ENCODE measurements around the gene LHFPL2.
A peak's percentile ranks its signal among the peaks of the same experiment; 100 is the strongest.
"Not testable (repeated sequence)": the region's sequence is repeated elsewhere in the genome, so short reads cannot be mapped to it uniquely, and the experiment has no call there.

LHFPL2 gene

GRCh38 chr5:78648359-78649210, at the start of gene LHFPL2:
Gene LHFPL2 (minus strand): TSS chr5:78648772. CDS start chr5:78510213, 138,559 bp downstream.
- DNase-seq: no peak

- no peak for DNase-seq
These were observed 48.1 kb upstream of the LHFPL2 start for GRCh38 chr5:78696637-78697036.

GRCh38 chr5:78696052-78696451, 47.5 kb upstream of the LHFPL2 start:
- DNase-seq: not testable (repeated sequence)

- DNase-seq: no peak
These were observed 44.8 kb upstream of the LHFPL2 start for GRCh38 chr5:78693339-78693738.

GRCh38 chr5:78691084-78691960, 42.8 kb upstream of the LHFPL2 start:
- DNase-seq: peak; percentile 16

GRCh38 chr5:78690253-78690972, 41.8 kb upstream of the LHFPL2 start:
- DNase-seq: no peak

DNA sequence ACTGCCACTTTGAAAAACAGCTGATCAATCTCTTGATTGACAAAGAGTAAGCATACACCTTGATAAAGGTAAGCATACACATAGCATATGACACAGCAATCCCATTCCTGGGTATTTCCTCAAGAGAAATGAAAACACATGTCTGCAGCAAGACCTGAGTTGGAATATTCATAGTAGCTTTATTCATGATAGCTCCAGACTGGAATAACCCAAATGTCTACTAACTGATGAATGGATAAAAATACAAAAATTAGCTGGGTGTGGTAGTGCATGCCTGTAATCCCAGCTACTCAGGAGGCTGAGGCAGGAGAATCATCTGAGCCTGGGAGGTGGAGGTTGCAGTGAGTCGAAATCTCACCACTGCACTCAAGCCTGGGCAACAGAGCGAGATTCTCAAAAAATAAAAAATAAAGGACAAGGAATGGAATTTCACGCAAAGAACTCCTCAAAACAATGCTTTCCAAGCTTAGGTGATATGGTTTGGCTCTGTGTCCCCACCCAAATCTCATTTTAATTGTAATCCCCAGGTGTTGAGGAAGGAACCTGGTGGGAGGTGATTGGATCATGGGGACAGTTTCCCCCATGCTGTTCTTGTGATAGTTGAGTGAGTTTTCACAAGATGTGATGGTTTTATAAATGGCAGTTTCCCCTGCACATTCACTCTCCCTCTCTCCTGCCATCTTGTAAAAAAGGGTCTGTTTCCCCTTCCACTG, 41.1 kb upstream of the LHFPL2 start:
- no peak for DNase-seq

- DNase-seq: not testable (repeated sequence)
These were observed 38.9 kb upstream of the LHFPL2 start for GRCh38 chr5:78687514-78687913.

DNA sequence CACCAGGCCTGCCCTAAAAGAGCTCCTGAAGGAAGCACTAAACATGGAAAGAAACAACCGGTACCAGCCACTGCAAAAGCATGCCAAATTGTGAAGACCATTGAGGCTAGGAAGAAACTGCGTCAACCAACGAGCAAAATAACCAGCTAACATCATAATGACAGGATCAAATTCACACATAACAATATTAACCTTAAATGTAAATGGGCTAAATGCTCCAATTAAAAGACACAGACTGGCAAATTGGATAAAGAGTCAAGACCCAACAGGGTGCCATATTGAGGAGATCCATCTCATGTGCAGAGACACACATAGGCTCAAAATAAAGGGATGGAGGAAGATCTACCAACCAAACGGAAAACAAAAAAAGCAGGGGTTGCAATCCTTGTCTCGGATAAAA, 35.3 kb upstream of the LHFPL2 start:
- DNase-seq: not testable (repeated sequence)

DNA sequence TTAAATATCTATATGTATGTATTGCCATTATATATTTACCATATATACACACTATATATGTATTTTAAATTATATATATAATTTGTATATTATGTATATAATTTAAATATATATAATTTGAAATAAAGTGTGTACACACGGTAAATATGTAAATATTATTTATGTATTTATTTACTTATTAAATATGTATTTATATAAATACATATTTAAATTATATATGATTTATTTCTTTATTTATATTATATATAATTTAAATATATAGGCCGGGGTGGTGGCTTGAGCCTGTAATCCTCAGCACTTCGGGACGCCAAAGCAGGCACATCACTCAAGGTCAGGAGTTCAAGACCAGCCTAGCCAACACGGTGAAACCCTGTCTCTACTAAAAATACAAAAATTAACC, 31.3 kb upstream of the LHFPL2 start:
- DNase-seq: no peak

DNA sequence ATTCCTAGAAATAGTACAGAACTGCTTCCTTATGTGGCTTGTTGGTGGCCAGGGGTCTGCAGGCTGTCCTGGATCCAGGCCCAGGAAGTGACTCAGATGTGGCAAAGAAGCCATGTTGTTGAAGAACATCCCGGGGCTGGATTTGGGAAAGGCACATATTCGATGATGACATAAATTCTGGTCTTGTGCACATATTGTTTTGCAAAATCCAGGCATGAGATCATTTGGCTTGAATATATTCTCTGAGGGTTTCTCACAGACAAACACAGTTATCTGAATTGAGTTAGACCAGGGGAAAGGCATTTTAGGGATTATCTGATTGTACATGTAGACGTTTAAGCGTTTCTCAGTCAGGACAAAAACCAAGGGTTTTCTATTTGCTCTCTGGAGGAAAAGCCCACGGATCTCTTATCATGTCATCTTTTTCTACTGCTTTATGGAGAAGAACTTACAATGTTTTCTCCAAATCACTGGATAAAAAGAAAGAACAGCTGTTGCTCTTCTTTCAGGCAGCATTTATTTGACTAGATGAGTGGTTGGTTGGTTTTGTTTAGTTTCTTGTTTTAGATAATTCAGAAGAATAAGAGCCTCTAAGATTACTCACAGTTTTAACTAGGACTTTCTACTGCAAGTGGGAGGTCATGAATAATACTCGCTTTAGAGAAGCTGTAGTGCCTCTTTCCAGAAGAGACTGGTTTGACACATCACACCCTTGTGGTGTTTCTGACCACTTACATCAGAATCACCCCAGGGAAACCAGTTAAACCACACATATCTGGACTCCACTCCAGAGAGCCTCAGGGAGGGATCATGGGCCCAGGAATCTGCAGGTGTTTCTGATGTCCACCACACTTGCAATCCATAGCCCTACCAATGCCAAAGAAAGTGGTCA, 29.5 kb upstream of the LHFPL2 start:
- no peak for DNase-seq

DNA sequence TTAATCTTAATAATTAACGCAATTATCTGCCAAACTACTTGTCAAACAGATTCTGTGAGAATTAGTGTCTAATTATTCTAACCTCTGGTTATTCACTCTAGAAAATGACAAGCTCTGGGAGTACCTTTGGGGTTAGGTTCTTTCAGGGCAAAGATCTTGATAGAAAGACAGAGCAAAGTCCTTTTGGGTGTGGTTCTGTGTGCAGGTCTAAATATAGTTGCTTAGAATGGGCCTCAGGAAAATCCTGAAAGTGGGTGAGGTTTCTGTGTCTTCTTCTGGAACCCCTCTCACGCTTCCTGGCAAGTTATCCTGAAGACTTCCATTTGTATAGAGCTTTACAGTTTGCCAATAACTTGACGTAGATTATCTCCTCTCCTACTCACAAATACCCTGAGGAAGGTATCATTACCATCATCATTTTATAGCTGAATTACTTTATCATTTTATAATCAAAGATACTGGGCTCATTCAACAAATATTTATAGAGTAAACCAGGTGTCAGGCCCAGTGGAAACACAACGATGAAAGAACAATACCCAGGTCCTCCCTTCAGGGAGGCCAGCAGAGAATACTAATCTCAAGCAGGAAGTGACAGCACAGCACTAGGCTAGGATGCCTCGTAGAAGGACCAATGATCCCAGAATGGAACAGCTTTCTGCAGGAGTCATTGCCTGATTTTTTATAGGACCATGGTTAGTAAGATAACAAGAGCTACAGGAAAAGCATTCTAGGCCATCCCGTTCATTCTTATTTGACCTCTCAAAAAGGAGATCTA, 27.6 kb upstream of the LHFPL2 start:
- no peak for DNase-seq

GRCh38 chr5:78673827-78674226, 25.3 kb upstream of the LHFPL2 start:
- DNase-seq: not testable (repeated sequence)

DNA sequence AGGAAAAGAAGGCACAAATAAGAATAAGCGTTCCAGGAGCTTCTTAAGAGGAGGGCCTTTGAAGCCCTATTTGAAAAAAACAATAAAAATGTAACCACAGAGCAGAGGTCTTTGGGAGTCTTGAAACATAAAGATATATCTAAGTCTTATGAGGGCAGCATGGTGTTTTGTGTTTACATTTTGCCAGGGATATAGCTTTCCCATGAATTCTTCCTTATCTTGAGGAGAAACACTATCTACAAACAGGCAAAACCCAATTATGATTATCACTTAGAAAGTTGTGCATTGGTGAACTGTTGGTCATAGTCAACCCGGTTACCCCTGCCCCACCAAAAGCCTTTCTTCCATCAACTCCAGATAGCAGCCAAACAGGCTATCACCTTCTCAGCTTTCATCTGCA, 23.6 kb upstream of the LHFPL2 start:
- DNase-seq: no peak

GRCh38 chr5:78671609-78672008, 23.0 kb upstream of the LHFPL2 start:
- no peak for DNase-seq

GRCh38 chr5:78670701-78671269, 22.2 kb upstream of the LHFPL2 start:
- DNase-seq: no peak

DNA sequence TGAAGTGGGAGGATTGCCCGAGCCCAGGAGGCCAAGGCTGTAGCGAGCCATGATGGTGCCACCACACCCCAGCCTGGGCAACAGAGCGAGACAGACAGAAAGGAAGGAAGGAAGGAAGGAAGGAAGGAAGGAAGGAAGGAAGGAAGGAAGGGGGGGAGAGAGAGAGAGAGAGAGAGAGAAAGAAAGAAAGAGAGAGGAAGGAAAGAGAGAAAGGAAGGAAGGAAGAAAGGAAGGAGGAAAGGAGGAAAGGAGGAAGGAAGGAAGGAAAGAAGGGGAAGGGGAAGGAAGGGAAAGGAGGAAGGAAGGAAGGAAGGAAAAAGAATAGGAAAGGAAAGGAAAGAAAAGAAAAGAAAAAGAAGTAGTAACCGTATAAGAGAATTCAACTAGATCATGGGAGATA, 20.8 kb upstream of the LHFPL2 start:
- no peak for DNase-seq

DNA sequence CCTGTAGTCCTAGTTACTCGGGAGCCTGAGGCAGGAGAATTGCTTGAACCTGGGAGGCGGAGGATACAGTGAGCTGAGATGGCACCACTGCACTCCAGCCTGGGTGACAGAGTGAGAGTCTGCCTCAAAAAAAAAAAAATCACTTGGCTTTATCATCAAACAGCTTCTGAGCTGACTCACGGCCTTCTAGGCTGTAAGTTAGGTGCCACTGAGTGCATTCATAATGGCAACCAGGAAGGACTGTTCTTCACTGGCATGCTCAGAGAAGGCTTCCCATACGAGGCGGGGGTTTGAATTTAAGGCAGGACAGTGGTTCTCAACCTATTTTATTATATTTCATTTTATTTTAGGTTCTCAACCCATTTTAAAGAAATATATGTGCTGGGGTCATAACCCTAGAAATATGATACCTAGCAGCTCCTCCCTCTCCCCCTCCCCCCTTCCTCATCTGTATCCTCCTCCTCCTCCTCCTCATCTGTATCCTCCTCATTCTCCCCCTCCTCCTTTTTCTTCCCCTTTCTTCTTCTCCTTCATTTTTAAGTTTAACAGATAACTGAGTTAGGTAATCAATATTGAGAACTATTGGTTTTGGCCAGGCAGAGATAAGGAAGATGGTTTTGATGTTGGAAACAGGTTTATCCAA, 19.0 kb upstream of the LHFPL2 start:
- DNase-seq: no peak

GRCh38 chr5:78666975-78667374, 18.4 kb upstream of the LHFPL2 start:
- DNase-seq: not testable (repeated sequence)

GRCh38 chr5:78666041-78666444, 17.5 kb upstream of the LHFPL2 start:
- no peak for DNase-seq
